DOHH2 (cell line): ENCODE measurements around the gene COL4A2.

Experiments
- H3F3A ChIP-seq: fragments of 200-600 bp; sonication (generic), shearing (Covaris generic); 2 replicates; pipeline ENCODE4 v1.6.0; 2016; ENCODE audit warnings: antibody characterized with exemption, mild to moderate bottlenecking; ENCODE audit not compliant: control insufficient read depth, insufficient read depth
- H3K27ac ChIP-seq: fragments of 200-600 bp; sonication (generic); 2 replicates; pipeline ENCODE4 v1.5.1; 2014; ENCODE audit warnings: low read depth, mild to moderate bottlenecking, low read length, moderate library complexity
- H3K27me3 ChIP-seq: fragments of 200-600 bp; sonication (generic); 2 replicates; pipeline ENCODE4 v1.6.1; 2014; ENCODE audit warnings: mild to moderate bottlenecking, low read length, mixed read lengths; ENCODE audit not compliant: control insufficient read depth
- H3K36me3 ChIP-seq: fragments of 200-600 bp; sonication (generic); 2 replicates; pipeline ENCODE4 v1.6.1; 2014; ENCODE audit warnings: mild to moderate bottlenecking, low read length, moderate library complexity, mixed read lengths; ENCODE audit not compliant: control insufficient read depth
- H3K4me1 ChIP-seq: fragments of 200-600 bp; sonication (generic); 2 replicates; pipeline ENCODE4 v1.6.1; 2014; ENCODE audit warnings: mild to moderate bottlenecking, low read length, mixed read lengths; ENCODE audit not compliant: control insufficient read depth
- H3K4me2 ChIP-seq: fragments of 200-600 bp; sonication (generic); 2 replicates; pipeline ENCODE4 v1.6.0; 2014; ENCODE audit warnings: mild to moderate bottlenecking, low read length, moderate library complexity
- H3K4me3 ChIP-seq: fragments of 200-600 bp; sonication (generic); 2 replicates; pipeline ENCODE4 v1.5.1; 2014; ENCODE audit warnings: mild to moderate bottlenecking, low read length, mixed read lengths
- H3K79me2 ChIP-seq: fragments of 200-600 bp; sonication (generic); 2 replicates; pipeline ENCODE4 v1.6.1; 2014; ENCODE audit warnings: mild to moderate bottlenecking, low read length, mixed read lengths; ENCODE audit not compliant: control insufficient read depth
- H3K9me2 ChIP-seq: fragments of 200-600 bp; sonication (generic); replicated peaks from 2 replicates; pipeline ENCODE4 v1.6.1; 2014; ENCODE audit warnings: mild to moderate bottlenecking, low read length, mixed read lengths; ENCODE audit not compliant: control insufficient read depth
- H3K9me3 ChIP-seq: fragments of 200-600 bp; sonication (generic); 2 replicates; pipeline ENCODE4 v1.6.1; 2014; ENCODE audit warnings: antibody characterized with exemption, low read length, mixed read lengths; ENCODE audit not compliant: control insufficient read depth, insufficient read depth
- H4K20me1 ChIP-seq: fragments of 200-600 bp; sonication (generic); 2 replicates; pipeline ENCODE4 v1.6.0; 2014; ENCODE audit warnings: low read depth, mild to moderate bottlenecking, antibody characterized with exemption, low read length, moderate library complexity; ENCODE audit not compliant: control insufficient read depth, insufficient read depth
- EZH2phosphoT487 ChIP-seq: fragments of 200-600 bp; sonication (generic); IDR thresholded peaks from 2 replicates; pipeline ENCODE4 v1.6.1; 2017; ENCODE audit warnings: borderline replicate concordance, mild to moderate bottlenecking, antibody characterized with exemption, low read length, moderate library complexity, mixed read lengths
- TF ChIP-seq, protein P1 (sequence below): fragments of 200-600 bp; sonication (generic); IDR thresholded peaks from one replicate; pipeline ENCODE4 v1.5.1; 2014; ENCODE audit warnings: antibody characterized with exemption, mild to moderate bottlenecking, low read depth, low read length; ENCODE audit not compliant: poor library complexity, severe bottlenecking

The COL4A2 gene

GRCh38 chr13:110337247-110337646 is 30.2 kb downstream of the COL4A2 start:
- H3K79me2 ChIP-seq = no peaks in the 10 kb centered on the region
- H3K9me2 ChIP-seq = no peaks in the 10 kb centered on the region
- H3K4me1 ChIP-seq = no peaks in the 10 kb centered on the region
- TF ChIP-seq, protein P1, sequence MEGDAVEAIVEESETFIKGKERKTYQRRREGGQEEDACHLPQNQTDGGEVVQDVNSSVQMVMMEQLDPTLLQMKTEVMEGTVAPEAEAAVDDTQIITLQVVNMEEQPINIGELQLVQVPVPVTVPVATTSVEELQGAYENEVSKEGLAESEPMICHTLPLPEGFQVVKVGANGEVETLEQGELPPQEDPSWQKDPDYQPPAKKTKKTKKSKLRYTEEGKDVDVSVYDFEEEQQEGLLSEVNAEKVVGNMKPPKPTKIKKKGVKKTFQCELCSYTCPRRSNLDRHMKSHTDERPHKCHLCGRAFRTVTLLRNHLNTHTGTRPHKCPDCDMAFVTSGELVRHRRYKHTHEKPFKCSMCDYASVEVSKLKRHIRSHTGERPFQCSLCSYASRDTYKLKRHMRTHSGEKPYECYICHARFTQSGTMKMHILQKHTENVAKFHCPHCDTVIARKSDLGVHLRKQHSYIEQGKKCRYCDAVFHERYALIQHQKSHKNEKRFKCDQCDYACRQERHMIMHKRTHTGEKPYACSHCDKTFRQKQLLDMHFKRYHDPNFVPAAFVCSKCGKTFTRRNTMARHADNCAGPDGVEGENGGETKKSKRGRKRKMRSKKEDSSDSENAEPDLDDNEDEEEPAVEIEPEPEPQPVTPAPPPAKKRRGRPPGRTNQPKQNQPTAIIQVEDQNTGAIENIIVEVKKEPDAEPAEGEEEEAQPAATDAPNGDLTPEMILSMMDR = no peak
- no peak for TF ChIP-seq EZH2phosphoT487
- H3K9me3 ChIP-seq = no peaks in the 10 kb centered on the region
- no peaks in the 10 kb centered on the region for H4K20me1 ChIP-seq
- no peaks in the 10 kb centered on the region for H3K36me3 ChIP-seq
- no peak overlapping the region for H3K4me3 ChIP-seq
- no peak overlapping the region for H3K27ac ChIP-seq
- no peaks in the 10 kb centered on the region for H3K27me3 ChIP-seq
- no peak overlapping the region for H3K4me2 ChIP-seq
- H3F3A ChIP-seq = no peaks in the 10 kb centered on the region

GRCh38 chr13:110338441-110339101 is 31.5 kb downstream of the COL4A2 start:
- Histone ChIP-seq H3K4me1 (no peaks in the 10 kb centered on the region), H3K4me3 (no peak overlapping the region), H3F3A (no peaks in the 10 kb centered on the region), H3K4me2 (no peak overlapping the region), H3K79me2 (no peaks in the 10 kb centered on the region), H3K9me3 (no peaks in the 10 kb centered on the region), H4K20me1 (no peaks in the 10 kb centered on the region), H3K36me3 (no peaks in the 10 kb centered on the region), H3K9me2 (no peaks in the 10 kb centered on the region), H3K27me3 (no peaks in the 10 kb centered on the region), H3K27ac (no peak overlapping the region)
- no peak for TF ChIP-seq EZH2phosphoT487
- TF ChIP-seq, protein P1 = no peak

DNA sequence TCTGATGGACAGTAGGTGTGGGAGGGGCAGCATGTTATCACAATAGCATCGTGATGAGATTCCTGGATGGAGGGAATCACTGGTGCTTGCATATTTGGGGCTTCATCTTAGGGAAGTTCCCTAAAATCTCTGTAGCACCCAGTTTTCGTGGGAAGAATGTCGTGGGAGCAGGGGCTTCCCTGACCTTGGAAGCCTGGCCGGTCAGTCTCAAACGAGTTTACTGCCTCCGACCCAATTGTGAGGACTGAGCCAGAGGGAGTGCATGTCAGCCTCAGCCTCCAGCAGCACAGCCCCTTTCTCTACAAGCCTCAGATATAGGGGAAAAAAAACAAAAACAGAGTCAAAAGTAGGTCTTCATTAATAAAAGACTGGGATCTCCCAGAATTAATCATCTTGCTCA is 32.2 kb downstream of the COL4A2 start:
- Histone ChIP-seq H3K79me2 (no peaks in the 10 kb centered on the region), H3K4me3 (no peak overlapping the region), H3K9me3 (no peaks in the 10 kb centered on the region), H3F3A (no peaks in the 10 kb centered on the region), H3K9me2 (no peaks in the 10 kb centered on the region), H4K20me1 (no peaks in the 10 kb centered on the region), H3K4me2 (no peak overlapping the region), H3K4me1 (no peaks in the 10 kb centered on the region), H3K27me3 (no peaks in the 10 kb centered on the region), H3K36me3 (no peaks in the 10 kb centered on the region), H3K27ac (no peak overlapping the region)
- TF ChIP-seq, protein P1 = no peak
- TF ChIP-seq EZH2phosphoT487 = no peak
